Kidney capillary endothelial cell (primary cell): ENCODE measurements around the gene PRKCZ.

Source experiments
- DNase-seq: peaks from one replicate; pipeline ENCODE4 v3.0.0-alpha.2; 2018; ENCODE audit warnings: low spot score

The PRKCZ gene

DNA sequence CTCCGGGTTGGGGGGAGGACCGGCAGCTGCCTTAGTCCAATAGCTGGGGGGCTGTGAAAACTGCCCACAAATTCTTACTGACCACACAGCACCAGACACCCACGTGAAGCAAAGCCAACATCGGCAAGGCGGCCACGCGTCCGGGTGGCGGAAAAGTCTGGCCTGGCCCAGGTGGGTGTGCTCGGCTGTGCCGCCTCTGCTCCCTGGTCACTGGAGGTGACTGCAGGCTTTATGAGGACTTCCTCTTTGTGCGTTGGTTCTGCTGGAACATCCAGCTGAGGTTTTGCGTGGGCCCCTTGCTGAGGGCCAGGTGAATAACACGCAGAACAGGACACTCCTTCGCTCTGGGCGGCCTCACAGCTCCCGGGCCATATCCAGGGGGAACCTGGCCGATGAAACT is 108.9 kb downstream of the PRKCZ start:
- no peak for DNase-seq

DNA sequence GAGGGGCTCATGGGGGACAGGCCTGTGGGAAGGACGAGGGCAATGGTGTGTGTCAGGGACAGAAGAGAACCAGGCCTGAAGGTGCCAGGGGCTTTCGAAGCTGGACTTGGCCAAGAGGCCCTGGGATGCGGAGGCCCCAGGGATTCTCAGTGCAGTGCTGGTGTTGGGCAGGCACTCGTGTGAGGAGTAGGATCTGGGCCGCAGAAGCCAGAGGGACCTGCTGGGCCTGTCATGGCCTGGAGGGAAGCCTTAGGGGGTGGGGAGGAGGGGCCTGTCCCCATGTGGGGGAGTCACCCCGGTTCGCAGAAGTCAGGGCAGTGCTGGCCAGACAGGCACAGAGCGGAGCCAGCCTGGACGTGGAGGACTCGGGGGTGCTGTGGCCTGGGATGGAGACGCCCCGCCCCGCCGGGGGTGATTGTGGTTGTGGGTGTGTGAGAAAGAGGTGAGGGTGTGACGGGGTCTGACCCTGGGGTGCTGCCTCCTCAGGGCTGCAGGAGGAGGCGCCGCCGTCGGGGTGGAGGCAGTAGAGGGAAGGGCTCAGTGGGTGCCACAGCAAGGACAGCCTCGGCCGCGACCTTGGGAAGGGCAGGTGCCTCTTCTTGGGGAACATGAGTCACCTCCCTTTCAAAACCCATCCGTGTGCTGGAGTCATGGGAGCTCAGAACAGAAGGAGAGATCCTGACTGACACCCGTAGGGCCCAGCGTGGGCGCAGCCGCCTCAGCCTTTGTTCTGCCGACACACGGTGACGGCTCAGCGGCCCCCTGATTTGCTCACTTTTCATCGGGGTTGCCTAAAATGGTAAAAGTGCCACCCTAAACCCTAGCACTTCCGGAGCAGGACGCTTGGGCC is 110.5 kb downstream of the PRKCZ start:
- DNase-seq = no peak

DNA sequence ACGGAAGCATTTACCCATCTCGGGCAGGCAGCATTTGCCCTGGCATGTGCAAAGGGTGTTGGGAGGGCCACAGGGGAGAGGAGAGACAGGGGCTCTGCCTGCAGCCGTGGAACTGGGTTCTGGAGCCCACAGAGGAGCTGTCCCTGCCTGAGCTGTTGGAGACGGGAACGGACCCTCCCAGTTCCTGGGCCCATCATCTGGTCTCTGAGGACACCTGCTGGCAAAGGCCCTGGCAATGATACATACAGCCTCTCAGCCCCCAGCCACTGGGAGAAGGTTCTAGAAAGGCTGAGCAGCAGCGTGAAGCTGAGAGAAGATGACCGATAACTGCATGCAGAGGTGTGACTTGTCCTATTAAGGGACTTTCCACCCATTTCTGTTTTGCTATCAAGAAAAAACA is 113.0 kb downstream of the PRKCZ start:
- DNase-seq = no peak

DNA sequence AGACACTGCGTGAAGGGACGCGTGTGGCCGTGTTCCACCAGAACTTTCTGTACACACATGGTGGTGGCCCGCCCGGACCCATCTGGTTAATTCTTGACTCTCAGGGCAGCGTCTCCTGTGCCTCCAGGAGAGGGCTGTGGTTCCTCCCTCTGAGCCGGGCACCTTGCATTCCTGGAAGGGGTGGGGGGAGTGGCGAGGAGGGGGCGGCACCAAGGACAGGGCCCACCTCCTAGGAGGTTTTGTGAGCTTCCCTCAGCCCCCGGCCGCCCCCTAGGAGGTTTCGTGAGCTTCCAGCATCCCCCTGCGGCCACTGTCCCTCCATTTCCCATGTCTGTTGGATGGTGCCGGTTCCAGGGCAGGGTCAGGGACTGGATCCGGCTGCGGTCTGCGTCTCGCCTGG is 115.4 kb downstream of the PRKCZ start:
- no peak for DNase-seq

DNA sequence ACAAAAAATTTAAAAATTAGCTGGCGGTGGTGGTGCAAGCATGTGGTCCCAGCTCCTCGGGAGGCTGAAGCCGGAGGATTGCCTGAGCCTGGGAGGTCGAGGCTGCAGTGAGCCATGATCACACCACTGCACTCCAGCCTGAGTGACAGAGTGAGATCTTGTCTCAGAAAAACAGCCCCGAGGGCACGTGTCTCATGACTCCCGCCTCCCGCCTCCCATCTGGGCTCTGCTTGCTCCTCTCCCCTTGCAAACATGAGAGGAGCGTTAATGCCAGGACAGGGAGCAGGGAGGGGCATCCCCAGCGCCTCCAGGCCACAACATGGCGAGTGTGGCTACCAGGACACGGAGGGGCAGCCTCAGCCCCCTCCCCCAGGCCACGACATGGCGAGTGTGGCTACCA is 116.0 kb downstream of the PRKCZ start:
- no peak for DNase-seq

DNA sequence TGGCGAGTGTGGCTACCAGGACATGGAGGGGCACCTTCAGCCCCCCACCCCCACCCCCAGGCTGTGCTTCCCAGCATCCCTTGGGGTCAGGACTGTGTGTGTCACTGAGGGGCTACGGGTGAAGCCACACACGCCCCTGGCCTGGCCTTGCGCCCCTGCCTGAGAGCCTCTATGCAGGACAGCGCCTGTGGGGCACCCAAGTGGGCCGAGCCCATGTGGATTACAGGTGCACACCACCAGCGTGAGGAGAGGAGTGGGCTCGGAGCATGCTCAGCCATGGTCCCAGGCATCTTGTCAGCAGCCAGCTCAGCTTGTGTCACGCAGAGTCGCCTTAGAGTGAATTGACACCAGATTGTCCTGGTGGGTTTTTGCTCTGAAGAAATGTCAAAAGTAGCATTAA is 116.5 kb downstream of the PRKCZ start:
- no peak for DNase-seq

DNA sequence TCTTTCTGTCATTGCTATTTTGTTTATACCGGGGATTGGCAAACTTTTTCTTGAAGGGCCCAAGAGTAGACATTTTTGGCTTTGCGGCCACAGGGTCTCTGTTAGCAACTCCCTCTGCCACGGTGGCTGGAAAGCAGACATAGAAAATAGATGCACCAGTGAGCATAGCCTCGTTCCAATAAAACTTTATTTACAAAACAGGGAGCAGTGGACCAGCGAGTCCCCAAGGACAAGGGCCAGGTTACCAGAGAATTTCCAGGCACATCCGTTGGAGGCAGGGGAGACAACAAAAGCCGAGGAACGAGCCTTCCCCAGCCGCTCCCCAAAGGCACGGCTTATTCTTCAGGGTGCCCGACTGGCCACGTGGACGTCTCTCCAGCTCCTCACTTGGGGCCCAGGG is 117.9 kb downstream of the PRKCZ start:
- DNase-seq = no peak

DNA sequence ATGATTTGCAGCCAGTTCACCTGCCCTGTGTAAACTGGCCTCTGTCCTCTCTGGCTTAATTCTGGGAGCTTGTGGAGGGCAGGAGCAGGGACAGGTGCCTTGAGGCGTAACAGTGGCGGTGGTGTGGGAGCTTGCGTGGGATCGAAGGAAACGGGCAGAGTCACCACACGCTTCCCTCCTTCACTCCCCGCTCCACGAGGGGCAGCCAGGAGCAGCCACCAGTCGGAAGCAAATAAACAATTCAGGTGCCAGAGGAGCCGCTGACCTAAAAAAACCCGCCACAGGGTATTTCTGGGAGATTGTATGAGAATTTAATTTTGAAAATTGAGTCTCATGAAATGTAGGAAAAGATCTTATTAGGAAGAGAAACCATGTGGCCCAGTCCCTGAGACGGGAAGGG is 118.3 kb downstream of the PRKCZ start:
- no peak for DNase-seq

DNA sequence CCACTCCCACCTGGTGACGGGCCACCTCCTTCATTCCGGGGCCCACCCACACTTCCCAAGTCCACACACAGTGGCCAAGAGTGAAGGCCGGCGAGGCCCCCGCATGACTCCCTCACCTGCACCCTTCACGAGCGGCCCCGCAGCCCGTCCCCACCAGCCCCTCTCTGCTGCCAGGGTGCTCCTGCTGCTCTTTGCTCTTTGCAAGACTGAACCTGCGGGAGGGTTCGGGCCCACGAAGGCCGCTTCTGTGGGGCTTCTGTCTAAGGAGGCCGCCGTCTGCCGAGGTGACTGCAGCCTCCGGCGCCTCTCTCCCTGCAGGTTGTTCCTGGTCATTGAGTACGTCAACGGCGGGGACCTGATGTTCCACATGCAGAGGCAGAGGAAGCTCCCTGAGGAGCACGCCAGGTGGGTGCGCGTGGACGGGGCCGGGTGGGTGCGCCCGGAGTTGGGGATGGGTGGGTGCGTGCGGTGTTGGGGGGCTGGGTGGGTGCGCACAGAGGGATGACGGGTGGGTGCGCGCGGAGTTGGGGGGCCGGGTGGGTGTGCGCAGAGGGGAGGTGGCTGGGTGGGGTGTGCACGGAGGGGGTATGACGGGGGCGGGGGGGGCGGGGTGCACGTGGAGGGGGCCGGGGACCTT is 119.1 kb downstream of the PRKCZ start:
- DNase-seq = no peak

DNA sequence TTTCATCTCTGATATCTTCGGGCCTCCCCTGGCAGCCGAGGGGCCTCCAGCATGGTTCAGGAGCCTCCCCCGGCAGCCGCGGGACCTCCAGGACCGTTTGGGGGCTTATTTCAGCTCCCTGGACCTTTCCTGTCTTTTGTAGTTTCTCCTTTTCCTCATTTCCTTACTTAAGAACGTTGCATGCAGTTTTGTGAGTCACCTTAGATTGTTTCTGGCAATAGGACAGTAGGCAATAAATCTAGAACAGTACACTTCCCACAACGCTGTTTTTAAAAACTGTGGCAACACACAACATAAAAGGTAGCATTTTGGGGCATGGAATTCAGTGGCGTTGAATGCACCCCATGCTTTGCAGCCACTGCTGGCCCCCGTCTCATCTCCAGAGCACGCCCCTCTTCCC is 120.0 kb downstream of the PRKCZ start:
- DNase-seq = no peak

DNA sequence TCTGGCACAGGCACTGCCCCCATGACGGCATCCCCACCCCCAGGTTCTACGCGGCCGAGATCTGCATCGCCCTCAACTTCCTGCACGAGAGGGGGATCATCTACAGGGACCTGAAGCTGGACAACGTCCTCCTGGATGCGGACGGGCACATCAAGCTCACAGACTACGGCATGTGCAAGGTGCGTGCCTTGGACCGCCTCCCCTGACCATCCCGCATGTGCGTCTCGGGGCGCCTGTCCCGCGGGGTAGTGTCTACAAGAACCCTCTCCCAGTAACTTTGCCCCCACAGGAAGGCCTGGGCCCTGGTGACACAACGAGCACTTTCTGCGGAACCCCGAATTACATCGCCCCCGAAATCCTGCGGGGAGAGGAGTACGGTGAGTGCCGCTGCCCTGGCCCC is 121.8 kb downstream of the PRKCZ start:
- no peak for DNase-seq

DNA sequence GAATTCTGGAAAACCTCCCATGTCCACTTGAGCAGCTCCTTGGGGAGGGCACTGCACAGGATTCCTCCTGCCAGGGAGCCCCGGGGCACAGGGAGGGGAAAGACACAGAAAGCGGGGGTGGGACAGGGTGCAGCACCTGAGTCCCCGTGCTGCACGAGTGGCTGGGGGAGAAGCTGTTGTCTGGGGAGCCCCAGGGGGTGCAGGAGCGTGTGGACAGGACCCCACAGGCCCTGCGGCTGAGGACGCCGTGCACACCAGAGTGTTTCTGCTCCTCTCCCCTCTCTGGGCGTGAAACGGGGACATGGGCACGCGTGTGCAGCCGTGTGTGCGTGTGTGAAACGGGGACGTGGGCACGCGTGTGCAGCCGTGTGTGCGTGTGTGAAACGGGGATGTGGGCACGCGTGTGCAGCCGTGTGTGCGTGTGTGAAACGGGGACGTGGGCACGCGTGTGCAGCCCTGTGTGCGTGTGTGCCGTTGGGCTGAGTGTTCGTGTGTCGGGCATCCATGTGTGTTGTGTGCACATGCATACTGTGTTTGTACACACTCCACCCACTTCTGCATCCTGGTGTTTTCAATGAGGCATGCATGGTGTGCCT is 122.4 kb downstream of the PRKCZ start:
- DNase-seq = no peak

DNA sequence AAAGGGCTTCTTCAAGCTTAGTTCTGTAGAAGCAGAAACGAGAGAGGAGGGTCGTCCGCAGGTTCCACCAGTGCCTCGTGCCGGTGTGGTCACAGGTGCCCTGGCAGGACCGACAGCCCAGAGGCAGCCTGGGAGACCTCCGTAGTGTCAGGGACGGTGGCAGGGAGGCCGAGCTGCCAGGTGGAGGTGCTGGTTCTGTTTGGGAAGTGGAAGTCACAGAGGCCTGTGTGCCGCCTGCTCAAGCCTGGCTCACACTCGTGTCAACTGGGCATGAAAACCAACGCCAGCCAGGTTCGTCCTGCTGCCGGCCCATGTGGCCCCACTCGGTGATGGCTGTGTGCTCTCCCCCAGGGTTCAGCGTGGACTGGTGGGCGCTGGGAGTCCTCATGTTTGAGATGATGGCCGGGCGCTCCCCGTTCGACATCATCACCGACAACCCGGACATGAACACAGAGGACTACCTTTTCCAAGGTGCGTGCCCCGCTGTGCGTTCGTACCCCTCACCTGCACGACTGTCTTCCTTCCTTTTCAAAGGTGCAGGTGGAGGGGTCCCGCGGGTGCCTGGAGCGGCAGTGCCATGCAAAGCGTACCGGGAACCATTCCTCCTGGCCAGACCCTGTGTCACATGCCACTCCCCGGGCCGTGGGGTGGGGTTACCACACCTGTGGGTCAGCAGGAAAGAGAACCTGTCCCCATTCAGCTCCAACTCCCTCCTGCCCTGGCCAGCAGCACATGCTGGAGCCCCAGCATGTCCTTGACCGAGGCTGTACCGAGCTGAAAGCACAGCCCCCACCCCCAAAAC is 123.5 kb downstream of the PRKCZ start:
- DNase-seq = no peak

DNA sequence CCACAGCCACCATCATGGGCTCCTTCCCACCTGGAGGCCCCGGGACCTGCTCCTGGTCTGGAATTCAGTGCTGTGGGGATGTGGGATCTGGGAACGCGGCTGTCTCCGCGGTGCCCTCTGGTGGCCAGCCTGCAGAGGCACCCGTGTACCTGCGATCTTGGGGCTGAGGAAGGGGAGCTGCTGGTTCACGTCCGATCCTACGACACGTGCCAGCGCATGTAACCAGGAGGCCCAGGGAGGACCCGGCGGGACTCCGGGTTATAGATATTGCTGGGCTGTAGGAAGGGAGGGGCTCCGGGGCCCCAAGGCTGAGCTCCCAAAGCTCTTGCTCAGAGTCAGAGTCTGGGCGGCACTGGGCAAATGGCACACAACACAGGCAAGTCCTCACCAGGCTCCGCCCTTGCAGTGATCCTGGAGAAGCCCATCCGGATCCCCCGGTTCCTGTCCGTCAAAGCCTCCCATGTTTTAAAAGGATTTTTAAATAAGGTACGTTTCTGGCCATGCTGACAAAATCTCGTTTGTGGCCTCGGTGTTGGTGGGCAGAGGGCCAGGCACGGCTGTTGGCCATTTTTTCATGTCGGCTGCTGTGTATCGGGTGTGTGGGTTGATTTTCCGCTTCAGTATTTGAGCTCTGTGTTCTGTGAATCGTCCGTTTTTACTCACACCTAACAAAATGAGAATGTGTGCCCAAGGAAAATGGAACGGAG is 124.3 kb downstream of the PRKCZ start:
- peak; percentile 62 for DNase-seq

DNA sequence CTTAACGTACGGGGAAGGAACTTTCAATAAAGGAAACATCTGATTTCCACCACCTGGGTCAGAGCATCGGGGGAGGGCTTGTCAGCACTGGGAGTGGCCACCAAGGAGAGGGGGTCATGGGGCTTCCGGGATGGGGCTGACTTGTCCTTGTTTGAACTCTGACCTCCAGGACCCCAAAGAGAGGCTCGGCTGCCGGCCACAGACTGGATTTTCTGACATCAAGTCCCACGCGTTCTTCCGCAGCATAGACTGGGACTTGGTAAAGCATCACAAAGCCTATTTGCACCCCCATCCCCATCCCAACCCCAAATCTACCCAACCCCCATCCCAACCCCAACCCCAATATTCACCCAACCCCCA is 124.8 kb downstream of the PRKCZ start:
- no peak for DNase-seq

DNA sequence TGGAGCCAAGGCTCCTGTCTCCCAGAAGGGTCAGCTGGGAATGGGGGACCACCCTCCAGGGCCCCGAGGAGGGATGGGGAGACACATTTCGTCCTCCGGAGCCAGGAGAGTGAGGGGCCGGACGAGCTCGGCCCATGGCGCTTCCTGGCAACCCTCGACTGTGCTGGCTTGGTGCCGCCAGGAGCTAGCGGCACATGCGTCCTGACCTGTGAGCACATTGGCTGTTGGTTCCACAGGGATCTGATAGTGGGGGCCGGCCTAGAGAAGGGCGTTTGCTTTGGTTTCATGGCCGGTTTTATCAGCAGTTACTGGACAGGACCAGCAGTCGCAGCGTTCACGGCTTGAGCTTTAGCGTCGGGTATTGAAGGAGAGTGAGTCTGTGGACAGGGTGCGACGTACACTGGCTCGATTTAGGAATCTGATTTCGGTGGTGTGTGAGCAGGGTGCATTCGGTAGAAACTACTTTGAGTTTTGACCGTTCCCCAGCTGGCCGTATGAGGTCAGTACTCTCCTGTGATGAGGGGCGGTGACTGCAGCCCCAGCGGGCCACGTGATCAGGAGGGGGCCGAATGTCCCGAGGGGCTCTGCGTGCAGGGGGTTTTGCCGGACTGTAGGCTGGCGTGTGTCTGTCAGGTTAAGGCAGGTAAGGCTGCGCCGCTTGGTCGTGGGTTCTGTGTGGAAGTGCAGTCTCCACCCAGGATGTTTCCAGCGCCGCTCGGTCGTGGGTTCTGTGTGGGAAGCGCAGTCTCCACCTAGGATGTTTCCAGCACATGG is 125.7 kb downstream of the PRKCZ start:
- DNase-seq = no peak

DNA sequence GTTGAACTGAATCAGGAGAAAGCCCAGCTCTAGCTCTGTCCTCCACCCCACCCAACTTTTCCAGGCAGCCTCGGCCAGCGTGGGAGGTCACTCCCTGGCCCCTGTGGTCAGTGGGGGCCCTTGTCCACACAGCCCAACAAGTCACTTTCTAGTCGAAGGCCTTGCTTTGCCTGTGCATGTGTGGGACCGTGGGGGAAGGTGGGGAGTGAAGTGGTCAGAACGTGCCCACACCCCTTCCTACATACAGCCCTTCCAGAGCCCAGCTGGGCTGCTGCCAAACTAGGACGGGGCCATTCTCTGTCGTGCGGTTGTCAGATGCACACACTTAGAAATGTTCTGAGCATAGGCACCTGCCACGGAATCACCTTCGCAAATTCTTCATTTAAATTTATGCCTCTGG is 126.4 kb downstream of the PRKCZ start:
- DNase-seq = no peak

DNA sequence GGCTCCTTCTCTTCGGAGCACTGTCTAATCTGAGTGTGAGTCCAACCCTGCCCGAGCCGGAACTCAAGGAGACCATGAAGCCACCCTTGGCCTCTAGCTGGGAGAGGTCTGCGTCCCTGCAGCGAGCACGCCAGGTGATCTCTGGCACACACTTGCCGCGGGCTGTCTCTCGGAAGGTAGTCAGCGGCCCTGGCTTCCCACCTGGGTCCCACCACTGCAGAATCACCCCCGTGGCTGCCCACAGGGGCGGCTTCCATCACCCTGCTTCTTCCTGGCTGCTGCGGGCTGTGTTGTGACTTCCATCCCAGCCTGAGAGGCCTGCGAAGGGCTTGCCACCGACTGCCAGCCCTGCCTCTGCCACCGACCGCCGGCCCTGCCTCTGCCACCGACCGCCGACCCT is 127.3 kb downstream of the PRKCZ start:
- DNase-seq = no peak

DNA sequence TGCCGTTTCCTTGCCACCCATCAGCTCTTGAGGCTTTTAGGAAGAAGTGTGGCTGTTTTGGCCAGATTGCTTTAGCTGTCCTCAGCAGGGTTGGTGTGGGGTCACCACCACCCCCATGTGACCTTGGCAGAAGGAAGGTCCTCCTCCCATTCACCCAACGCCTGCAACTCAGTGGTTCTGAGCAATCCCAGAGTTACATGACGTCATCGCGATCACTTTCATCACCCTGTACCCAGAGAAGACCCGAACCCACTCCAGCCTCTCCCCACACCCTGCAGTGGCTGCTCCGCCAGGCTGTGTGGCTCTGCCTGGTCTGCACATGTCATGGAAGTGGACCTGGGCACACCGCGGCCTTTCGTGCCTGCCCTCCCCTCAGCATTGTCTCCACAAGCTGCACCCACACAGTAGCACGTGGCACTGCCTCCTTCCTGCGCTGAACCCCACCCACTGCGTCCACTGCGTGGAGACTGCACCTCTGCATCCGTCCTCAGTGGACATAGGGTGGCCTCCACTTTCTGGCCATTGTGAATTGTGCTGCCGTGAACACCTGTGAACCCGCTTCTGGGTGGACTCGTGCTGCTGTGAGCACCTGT is 127.8 kb downstream of the PRKCZ start:
- no peak for DNase-seq

DNA sequence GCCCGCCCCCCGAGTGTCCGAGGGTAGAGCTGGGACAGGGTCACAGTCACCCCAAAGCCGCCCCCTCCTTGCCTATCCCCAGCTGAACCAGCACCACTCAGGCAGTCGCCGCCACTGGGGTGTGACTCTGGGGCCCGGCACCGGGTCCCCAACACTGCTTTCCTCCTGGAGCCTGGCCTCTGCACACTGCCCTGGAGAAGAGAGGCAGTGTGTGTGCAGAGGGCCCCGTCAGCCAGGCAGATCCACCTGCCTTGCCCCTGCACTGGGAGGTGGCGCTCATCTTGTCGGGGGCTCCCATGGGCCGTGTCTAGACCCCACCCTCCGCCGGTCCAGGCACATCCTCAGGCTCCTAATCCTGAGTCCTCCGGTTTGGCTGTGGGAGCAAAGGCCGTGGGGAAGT is 128.7 kb downstream of the PRKCZ start:
- no peak for DNase-seq
